Measurements from ENCODE around the gene ACAA1.

GRCh38 chr3:38133209-38133556, 3.7 kb downstream of the ACAA1 start:
- TF ChIP-seq CTCF (IDR thresholded peaks at IDR 0.05) = no peak
- no peak for TF ChIP-seq ZFX (IDR thresholded peaks at IDR 0.05; ENCODE audit: borderline replicate concordance)
